ENCODE results near the gene TLL2. TPM values are rescaled to one million over a fixed set of nuclear protein-coding genes. Genes with fewer than 3 reads are reported as not detected.

TLL2 gene
- total RNA-seq, 1 experiment from 2014 or later: 0.18 TPM

GRCh38 chr10:96507044-96507443 is 6.7 kb downstream of the TLL2 start:
- DNase-seq (no peak), ATAC-seq (no peak)
- TF ChIP-seq EZH2phosphoT487 (IDR thresholded peaks at IDR 0.05; ENCODE audit: borderline replicate concordance, low read length) (no peak), CTCF (conservative IDR thresholded peaks at IDR 0.05; ENCODE audit: low read depth, low read length) (no peak), EZH2 (IDR thresholded peaks at IDR 0.05; ENCODE audit: low read length, unreplicated experiment) (no peak)
- H3K9me3 ChIP-seq (ENCODE audit: low read length): no peaks in the 10 kb centered on the region
- ChIA-PET CTCF (no interaction called here), POLR2A (ENCODE audit: unreplicated experiment) (no interaction called here)
- H3K79me2 ChIP-seq (ENCODE audit: low read length): no peaks in the 10 kb centered on the region
- H3K27ac ChIP-seq (ENCODE audit: low read length): no peak overlapping the region
- no peak overlapping the region for H3K4me3 ChIP-seq (ENCODE audit: low read length)
- no TSS peak for BruUV-seq (replicated peaks)
- no peak overlapping the region for H2AFZ ChIP-seq (ENCODE audit: low read length)
- H4K20me1 ChIP-seq (ENCODE audit: low read length): no peaks in the 10 kb centered on the region
- no peaks in the 10 kb centered on the region for H3K36me3 ChIP-seq (ENCODE audit: low read depth, low read length)
- no peaks in the 10 kb centered on the region for H3K9me2 ChIP-seq (replicated peaks; ENCODE audit: low read length)
- H3K4me1 ChIP-seq (ENCODE audit: insufficient read depth, low read length): peaks cover 5% of the 10 kb centered on the region; the same call in 1 of the 2 replicates
- H3F3A ChIP-seq (ENCODE audit: low read length, unreplicated experiment): no peaks in the 10 kb centered on the region
- no peak overlapping the region for H3K4me2 ChIP-seq (ENCODE audit: low read length)
- H3K27me3 ChIP-seq (ENCODE audit: low read length): peaks cover 3% of the 10 kb centered on the region; the same call in 1 of the 2 replicates
- H3K9ac ChIP-seq (ENCODE audit: low read length): no peak overlapping the region
- intact Hi-C loops (cut with micrococcal nuclease): no loop called here

GRCh38 chr10:96505150-96506136 is 8.3 kb downstream of the TLL2 start:
- no peaks in the 10 kb centered on the region for H3F3A ChIP-seq (ENCODE audit: low read length, unreplicated experiment)
- no peak overlapping the region for H3K9ac ChIP-seq (ENCODE audit: low read length)
- H3K27me3 ChIP-seq (ENCODE audit: low read length): no peaks in the 10 kb centered on the region
- no peaks in the 10 kb centered on the region for H3K9me2 ChIP-seq (replicated peaks; ENCODE audit: low read length)
- intact Hi-C loops (cut with micrococcal nuclease): no loop called here
- no peaks in the 10 kb centered on the region for H3K9me3 ChIP-seq (ENCODE audit: low read length)
- no peaks in the 10 kb centered on the region for H3K36me3 ChIP-seq (ENCODE audit: low read depth, low read length)
- no peaks in the 10 kb centered on the region for H4K20me1 ChIP-seq (ENCODE audit: low read length)
- DNase-seq: no peak
- no TSS peak for BruUV-seq (replicated peaks)
- no peak overlapping the region for H2AFZ ChIP-seq (ENCODE audit: low read length)
- ChIA-PET CTCF (no interaction called here), POLR2A (ENCODE audit: unreplicated experiment) (no interaction called here)
- no peak for ATAC-seq
- H3K79me2 ChIP-seq (ENCODE audit: low read length): no peaks in the 10 kb centered on the region
- TF ChIP-seq EZH2phosphoT487 (IDR thresholded peaks at IDR 0.05; ENCODE audit: borderline replicate concordance, low read length) (no peak), CTCF (conservative IDR thresholded peaks at IDR 0.05; ENCODE audit: low read depth, low read length) (no peak), EZH2 (IDR thresholded peaks at IDR 0.05; ENCODE audit: low read length, unreplicated experiment) (no peak)
- no peak overlapping the region for H3K27ac ChIP-seq (ENCODE audit: low read length)
- H3K4me3 ChIP-seq (ENCODE audit: low read length): no peak overlapping the region
- no peak overlapping the region for H3K4me2 ChIP-seq (ENCODE audit: low read length)
- peaks cover 11% of the 10 kb centered on the region for H3K4me1 ChIP-seq (ENCODE audit: insufficient read depth, low read length)
